ENCODE data around the gene LCOR. TPM values are rescaled to one million over a fixed set of nuclear protein-coding genes. Genes with fewer than 3 reads are reported as not detected.

LCOR gene
- total and polyA plus RNA-seq, 2 donors (not counting 1 experiment from before 2014, with no cell fraction given) = 15.0 to 15.7 TPM

GRCh38 chr10:96850825-96851224 lies 18.7 kb downstream of the LCOR start:
- DNase-seq (ENCODE audit: low read depth in 2 of 2) = peak; percentile 94 to 97
- no peaks in the 10 kb centered on the region for H3K27me3 ChIP-seq (ENCODE audit: control insufficient read depth, insufficient read depth, low read length)
- peak overlapping the region; percentile 83 for H3K27ac ChIP-seq (ENCODE audit: insufficient read depth, low read length)
- no peaks in the 10 kb centered on the region for H3K9me3 ChIP-seq (ENCODE audit: control insufficient read depth, insufficient read depth, low read depth, low read length)
- H3K9ac ChIP-seq (ENCODE audit: insufficient read depth, low read length) = no peak overlapping the region
- H3K79me2 ChIP-seq (ENCODE audit: control insufficient read depth, insufficient read depth, low read length) = peaks cover 82% of the 10 kb centered on the region
- no peaks in the 10 kb centered on the region for H4K20me1 ChIP-seq (ENCODE audit: control insufficient read depth, extremely low read depth, insufficient read depth, low read length)
- peak overlapping the region; percentile 71 for H3K4me2 ChIP-seq (ENCODE audit: extremely low read depth, insufficient read depth, low read length)
- H2AFZ ChIP-seq (ENCODE audit: low read length) = no peak overlapping the region
- no peak for TF ChIP-seq CTCF (conservative IDR thresholded peaks at IDR 0.05 in 1 of 2, IDR thresholded peaks at IDR 0.05 in 1 of 2; ENCODE audit: low read depth in 1 of 2, low read length in 2 of 2)
- no peak for TF ChIP-seq EZH2 (IDR thresholded peaks at IDR 0.05; ENCODE audit: low read length, missing control alignments)
- H3K4me1 ChIP-seq (ENCODE audit: control insufficient read depth, extremely low read depth, insufficient read depth, low read length) = peaks cover 5% of the 10 kb centered on the region
- H3K36me3 ChIP-seq (ENCODE audit: control insufficient read depth, insufficient read depth, low read length) = no peaks in the 10 kb centered on the region
- H3K4me3 ChIP-seq (replicated peaks in 1 of 4; ENCODE audit: control extremely low read depth in 1 of 4, insufficient read depth in 1 of 4, low read depth in 3 of 4, low read length in 4 of 4) = no peak overlapping the region

- H3K27ac ChIP-seq (ENCODE audit: insufficient read depth, low read length) = peak overlapping the region; percentile 83
- TF ChIP-seq CTCF (conservative IDR thresholded peaks at IDR 0.05 in 1 of 2, IDR thresholded peaks at IDR 0.05 in 1 of 2; ENCODE audit: low read depth in 1 of 2, low read length in 2 of 2) (no peak), EZH2 (IDR thresholded peaks at IDR 0.05; ENCODE audit: low read length, missing control alignments) (no peak)
- peaks cover 5% of the 10 kb centered on the region for H3K4me1 ChIP-seq (ENCODE audit: control insufficient read depth, extremely low read depth, insufficient read depth, low read length)
- peak overlapping the region; percentile 71 for H3K4me2 ChIP-seq (ENCODE audit: extremely low read depth, insufficient read depth, low read length)
- H3K4me3 ChIP-seq (replicated peaks in 1 of 4; ENCODE audit: control extremely low read depth in 1 of 4, insufficient read depth in 1 of 4, low read depth in 3 of 4, low read length in 4 of 4) = no peak overlapping the region
- no peaks in the 10 kb centered on the region for H3K9me3 ChIP-seq (ENCODE audit: control insufficient read depth, insufficient read depth, low read depth, low read length)
- H4K20me1 ChIP-seq (ENCODE audit: control insufficient read depth, extremely low read depth, insufficient read depth, low read length) = no peaks in the 10 kb centered on the region
- peak overlapping the region; percentile 1 for H3K9ac ChIP-seq (ENCODE audit: insufficient read depth, low read length)
- peaks cover 82% of the 10 kb centered on the region for H3K79me2 ChIP-seq (ENCODE audit: control insufficient read depth, insufficient read depth, low read length)
- H2AFZ ChIP-seq (ENCODE audit: low read length) = no peak overlapping the region
- H3K36me3 ChIP-seq (ENCODE audit: control insufficient read depth, insufficient read depth, low read length) = no peaks in the 10 kb centered on the region
- no peak for DNase-seq (ENCODE audit: low read depth in 2 of 2)
- H3K27me3 ChIP-seq (ENCODE audit: control insufficient read depth, insufficient read depth, low read length) = no peaks in the 10 kb centered on the region
Measured at GRCh38 chr10:96851281-96851680, 19.2 kb downstream of the LCOR start.

- Histone ChIP-seq H3K27me3 (ENCODE audit: control insufficient read depth, insufficient read depth, low read length) (no peaks in the 10 kb centered on the region), H3K79me2 (ENCODE audit: control insufficient read depth, insufficient read depth, low read length) (peaks cover 94% of the 10 kb centered on the region), H3K4me1 (ENCODE audit: control insufficient read depth, extremely low read depth, insufficient read depth, low read length) (peaks cover 1% of the 10 kb centered on the region), H3K4me3 (replicated peaks in 1 of 4; ENCODE audit: control extremely low read depth in 1 of 4, insufficient read depth in 1 of 4, low read depth in 3 of 4, low read length in 4 of 4) (no peak overlapping the region), H4K20me1 (ENCODE audit: control insufficient read depth, extremely low read depth, insufficient read depth, low read length) (no peaks in the 10 kb centered on the region), H2AFZ (ENCODE audit: low read length) (no peak overlapping the region), H3K9ac (ENCODE audit: insufficient read depth, low read length) (no peak overlapping the region), H3K36me3 (ENCODE audit: control insufficient read depth, insufficient read depth, low read length) (no peaks in the 10 kb centered on the region), H3K4me2 (ENCODE audit: extremely low read depth, insufficient read depth, low read length) (no peak overlapping the region), H3K9me3 (ENCODE audit: control insufficient read depth, insufficient read depth, low read depth, low read length) (no peaks in the 10 kb centered on the region), H3K27ac (ENCODE audit: insufficient read depth, low read length) (no peak overlapping the region)
- no peak for DNase-seq (ENCODE audit: low read depth in 2 of 2)
- no peak for TF ChIP-seq EZH2 (IDR thresholded peaks at IDR 0.05; ENCODE audit: low read length, missing control alignments)
- TF ChIP-seq CTCF (conservative IDR thresholded peaks at IDR 0.05 in 1 of 2, IDR thresholded peaks at IDR 0.05 in 1 of 2; ENCODE audit: low read depth in 1 of 2, low read length in 2 of 2) = no peak
Measured at GRCh38 chr10:96856317-96856716, 24.2 kb downstream of the LCOR start.

Measured in fibroblast of lung (primary cell).